HEK293 (cell line): ENCODE data around the gene DDX25.

Experiments used
- CTCF ChIA-PET: fragments of 350-600 bp; formaldehyde crosslinking; extraction: SDS; loops from one replicate; lab custom pipeline; 2021; ENCODE audit warnings: antibody characterized with exemption; lab: Yijun Ruan, JAX
- POLR2A ChIA-PET: fragments of 300-600 bp; formaldehyde crosslinking; extraction: SDS; loops from one replicate; lab custom pipeline; 2020; ENCODE audit warnings: antibody characterized with exemption, inconsistent platforms; lab: Yijun Ruan, JAX
- H3K27ac ChIP-seq: fragments of 200-500 bp; sonication (Bioruptor generic); 2 replicates; pipeline ENCODE4 v1.5.1; 2014; ENCODE audit warnings: low read depth, low read length, control low read depth, inconsistent platforms; ENCODE audit errors: extremely low read depth
- H3K36me3 ChIP-seq, 2 experiments: fragments of 200-500 bp in 1 of 2; sonication (Bioruptor generic) in 1 of 2; 1 replicate in 1 of 2; 2 replicates in 1 of 2; pipeline ENCODE4 v1.5.1; 2014 to 2017; ENCODE audit warnings: inconsistent platforms in 2 of 2, low read length in 2 of 2; ENCODE audit not compliant: control insufficient read depth in 2 of 2, insufficient read depth in 1 of 2
- H3K4me1 ChIP-seq: fragments of 200-500 bp; sonication (Bioruptor generic); 2 replicates; pipeline ENCODE4 v1.5.1; 2014; ENCODE audit warnings: mild to moderate bottlenecking, low read length, inconsistent platforms; ENCODE audit not compliant: control insufficient read depth, insufficient read depth
- H3K4me3 ChIP-seq: 2 replicates; pipeline ENCODE4 v1.5.1; 2011; ENCODE audit warnings: low read depth, mild to moderate bottlenecking, control low read depth, low read length, moderate library complexity
- H3K9me3 ChIP-seq: fragments of 200-500 bp; sonication (Bioruptor generic); 2 replicates; pipeline ENCODE4 v1.5.1; 2014; ENCODE audit warnings: low read depth, low read length, inconsistent platforms; ENCODE audit not compliant: control insufficient read depth, insufficient read depth
- BCL11B ChIP-seq: fragments of 450-650 bp; formaldehyde crosslinking; IDR thresholded peaks from 2 replicates; pipeline ENCODE4 v1.5.1; 2016; ENCODE audit warnings: low read depth, missing biosample characterization, missing genetic modification characterization
- HOXA7 ChIP-seq: sonication (generic); formaldehyde crosslinking; IDR thresholded peaks from 2 replicates; pipeline ENCODE4 v1.8.1; 2022; ENCODE audit warnings: missing genetic modification reagents, borderline replicate concordance
- HOXD13 ChIP-seq: sonication (generic); formaldehyde crosslinking; IDR thresholded peaks from 2 replicates; pipeline ENCODE4 v1.8.0; 2022; ENCODE audit warnings: missing genetic modification reagents, borderline replicate concordance
- IKZF3 ChIP-seq: fragments of 450-650 bp; IDR thresholded peaks from 2 replicates; pipeline ENCODE4 v1.5.0; 2018; ENCODE audit warnings: missing biosample characterization, mild to moderate bottlenecking, missing genetic modification characterization, moderate library complexity
- MYNN ChIP-seq: fragments of 450-650 bp; formaldehyde crosslinking; IDR thresholded peaks from 2 replicates; pipeline ENCODE4 v1.5.1; 2016; ENCODE audit warnings: missing biosample characterization, missing genetic modification characterization, borderline replicate concordance
- OVOL3 ChIP-seq: fragments of 450-650 bp; formaldehyde crosslinking; IDR thresholded peaks from 2 replicates; pipeline ENCODE4 v1.5.1; 2016; ENCODE audit warnings: missing biosample characterization, missing genetic modification characterization
- SP3 ChIP-seq: fragments of 450-650 bp; formaldehyde crosslinking; IDR thresholded peaks from 2 replicates; pipeline ENCODE4 v1.5.1; 2016; ENCODE audit warnings: missing biosample characterization, missing genetic modification characterization
- ZBTB48 ChIP-seq: fragments of 450-650 bp; formaldehyde crosslinking; IDR thresholded peaks from 2 replicates; pipeline ENCODE4 v1.5.1; 2016; ENCODE audit warnings: missing biosample characterization, missing genetic modification characterization
- ZEB2 ChIP-seq: fragments of 450-650 bp; formaldehyde crosslinking; IDR thresholded peaks from 2 replicates; pipeline ENCODE4 v1.5.1; 2016; ENCODE audit warnings: missing biosample characterization, missing genetic modification characterization
- ZFHX2 ChIP-seq: fragments of 450-650 bp; formaldehyde crosslinking; conservative IDR thresholded peaks from 2 replicates; pipeline ENCODE4 v1.5.1; 2016; ENCODE audit warnings: missing biosample characterization, missing genetic modification characterization
- ZNF366 ChIP-seq: fragments of 450-650 bp; formaldehyde crosslinking; conservative IDR thresholded peaks from 2 replicates; pipeline ENCODE4 v1.5.1; 2016; ENCODE audit warnings: missing biosample characterization, missing genetic modification characterization
- ZNF514 ChIP-seq: fragments of 450-650 bp; formaldehyde crosslinking; IDR thresholded peaks from 2 replicates; pipeline ENCODE4 v1.5.1; 2016; ENCODE audit warnings: missing biosample characterization, missing genetic modification characterization
- ZNF560 ChIP-seq: fragments of 450-650 bp; formaldehyde crosslinking; IDR thresholded peaks from 2 replicates; pipeline ENCODE4 v1.5.1; 2017; ENCODE audit warnings: missing biosample characterization, missing genetic modification characterization, borderline replicate concordance
- ZNF585B ChIP-seq: fragments of 450-650 bp; formaldehyde crosslinking; IDR thresholded peaks from 2 replicates; pipeline ENCODE4 v1.5.1; 2016; ENCODE audit warnings: missing biosample characterization, missing genetic modification characterization
- ZNF600 ChIP-seq: fragments of 450-650 bp; formaldehyde crosslinking; IDR thresholded peaks from 2 replicates; pipeline ENCODE4 v1.5.1; 2016; ENCODE audit warnings: missing biosample characterization, missing genetic modification characterization
- ZNF701 ChIP-seq: fragments of 450-650 bp; formaldehyde crosslinking; IDR thresholded peaks from 2 replicates; pipeline ENCODE4 v1.5.1; 2016; ENCODE audit warnings: missing biosample characterization, missing genetic modification characterization
- TF ChIP-seq, protein P1 (sequence below): fragments of 450-650 bp; formaldehyde crosslinking; IDR thresholded peaks from 2 replicates; pipeline ENCODE4 v1.5.1; 2016; ENCODE audit warnings: missing biosample characterization, missing genetic modification characterization
- TF ChIP-seq, protein P2 (sequence below): fragments of 450-650 bp; IDR thresholded peaks from 2 replicates; pipeline ENCODE4 v1.5.1; 2018; ENCODE audit warnings: missing biosample characterization, missing genetic modification characterization
- TF ChIP-seq, protein P3 (sequence below): fragments of 450-650 bp; formaldehyde crosslinking; IDR thresholded peaks from 2 replicates; pipeline ENCODE4 v1.5.1; 2017; ENCODE audit warnings: missing biosample characterization, missing genetic modification characterization
- TF ChIP-seq, protein P4 (sequence below): fragments of 450-650 bp; formaldehyde crosslinking; IDR thresholded peaks from 2 replicates; pipeline ENCODE4 v1.5.1; 2016; ENCODE audit warnings: missing biosample characterization, missing genetic modification characterization

The DDX25 gene

DNA sequence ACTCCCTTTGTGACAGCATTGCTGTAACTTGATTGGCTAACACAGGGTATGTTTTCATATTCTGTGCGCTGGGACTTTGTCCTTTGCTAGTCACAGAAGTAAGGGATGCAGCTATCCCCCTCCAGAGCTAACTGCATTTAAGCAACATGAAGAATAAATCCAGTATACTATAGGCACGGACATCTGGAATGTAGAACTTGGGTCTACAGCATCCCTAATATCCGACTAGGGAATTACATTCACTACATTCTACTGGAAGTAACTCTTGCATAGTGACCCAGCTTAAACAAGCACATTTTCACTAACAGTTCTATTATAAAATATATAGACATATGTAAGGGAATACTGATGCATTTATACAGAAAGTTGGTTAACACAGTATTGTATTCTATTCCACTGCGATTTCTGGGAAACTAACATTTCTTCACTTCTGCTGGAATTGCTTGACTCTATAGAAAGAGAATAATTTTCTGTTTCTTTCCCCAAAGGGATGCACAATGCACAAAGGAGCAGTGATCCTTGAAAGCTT is 54.6 kb downstream of the DDX25 start (continued):
- TF ChIP-seq, protein P1, sequence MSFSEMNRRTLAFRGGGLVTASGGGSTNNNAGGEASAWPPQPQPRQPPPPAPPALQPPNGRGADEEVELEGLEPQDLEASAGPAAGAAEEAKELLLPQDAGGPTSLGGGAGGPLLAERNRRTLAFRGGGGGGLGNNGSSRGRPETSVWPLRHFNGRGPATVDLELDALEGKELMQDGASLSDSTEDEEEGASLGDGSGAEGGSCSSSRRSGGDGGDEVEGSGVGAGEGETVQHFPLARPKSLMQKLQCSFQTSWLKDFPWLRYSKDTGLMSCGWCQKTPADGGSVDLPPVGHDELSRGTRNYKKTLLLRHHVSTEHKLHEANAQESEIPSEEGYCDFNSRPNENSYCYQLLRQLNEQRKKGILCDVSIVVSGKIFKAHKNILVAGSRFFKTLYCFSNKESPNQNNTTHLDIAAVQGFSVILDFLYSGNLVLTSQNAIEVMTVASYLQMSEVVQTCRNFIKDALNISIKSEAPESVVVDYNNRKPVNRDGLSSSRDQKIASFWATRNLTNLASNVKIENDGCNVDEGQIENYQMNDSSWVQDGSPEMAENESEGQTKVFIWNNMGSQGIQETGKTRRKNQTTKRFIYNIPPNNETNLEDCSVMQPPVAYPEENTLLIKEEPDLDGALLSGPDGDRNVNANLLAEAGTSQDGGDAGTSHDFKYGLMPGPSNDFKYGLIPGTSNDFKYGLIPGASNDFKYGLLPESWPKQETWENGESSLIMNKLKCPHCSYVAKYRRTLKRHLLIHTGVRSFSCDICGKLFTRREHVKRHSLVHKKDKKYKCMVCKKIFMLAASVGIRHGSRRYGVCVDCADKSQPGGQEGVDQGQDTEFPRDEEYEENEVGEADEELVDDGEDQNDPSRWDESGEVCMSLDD = no peak
- TF ChIP-seq, protein P2, sequence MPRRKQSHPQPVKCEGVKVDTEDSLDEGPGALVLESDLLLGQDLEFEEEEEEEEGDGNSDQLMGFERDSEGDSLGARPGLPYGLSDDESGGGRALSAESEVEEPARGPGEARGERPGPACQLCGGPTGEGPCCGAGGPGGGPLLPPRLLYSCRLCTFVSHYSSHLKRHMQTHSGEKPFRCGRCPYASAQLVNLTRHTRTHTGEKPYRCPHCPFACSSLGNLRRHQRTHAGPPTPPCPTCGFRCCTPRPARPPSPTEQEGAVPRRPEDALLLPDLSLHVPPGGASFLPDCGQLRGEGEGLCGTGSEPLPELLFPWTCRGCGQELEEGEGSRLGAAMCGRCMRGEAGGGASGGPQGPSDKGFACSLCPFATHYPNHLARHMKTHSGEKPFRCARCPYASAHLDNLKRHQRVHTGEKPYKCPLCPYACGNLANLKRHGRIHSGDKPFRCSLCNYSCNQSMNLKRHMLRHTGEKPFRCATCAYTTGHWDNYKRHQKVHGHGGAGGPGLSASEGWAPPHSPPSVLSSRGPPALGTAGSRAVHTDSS (tag by site-specific recombination) = no peak
- TF ChIP-seq ZNF600 (tag by site-specific recombination) (no peak), OVOL3 (tag by site-specific recombination) (no peak), BCL11B (no peak), ZNF514 (tag by site-specific recombination) (no peak), ZNF560 (tag by site-specific recombination) (no peak), ZNF701 (tag by site-specific recombination) (no peak)
- TF ChIP-seq, protein P3, sequence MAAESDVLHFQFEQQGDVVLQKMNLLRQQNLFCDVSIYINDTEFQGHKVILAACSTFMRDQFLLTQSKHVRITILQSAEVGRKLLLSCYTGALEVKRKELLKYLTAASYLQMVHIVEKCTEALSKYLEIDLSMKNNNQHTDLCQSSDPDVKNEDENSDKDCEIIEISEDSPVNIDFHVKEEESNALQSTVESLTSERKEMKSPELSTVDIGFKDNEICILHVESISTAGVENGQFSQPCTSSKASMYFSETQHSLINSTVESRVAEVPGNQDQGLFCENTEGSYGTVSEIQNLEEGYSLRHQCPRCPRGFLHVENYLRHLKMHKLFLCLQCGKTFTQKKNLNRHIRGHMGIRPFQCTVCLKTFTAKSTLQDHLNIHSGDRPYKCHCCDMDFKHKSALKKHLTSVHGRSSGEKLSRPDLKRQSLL = no peak
- TF ChIP-seq, protein P4, sequence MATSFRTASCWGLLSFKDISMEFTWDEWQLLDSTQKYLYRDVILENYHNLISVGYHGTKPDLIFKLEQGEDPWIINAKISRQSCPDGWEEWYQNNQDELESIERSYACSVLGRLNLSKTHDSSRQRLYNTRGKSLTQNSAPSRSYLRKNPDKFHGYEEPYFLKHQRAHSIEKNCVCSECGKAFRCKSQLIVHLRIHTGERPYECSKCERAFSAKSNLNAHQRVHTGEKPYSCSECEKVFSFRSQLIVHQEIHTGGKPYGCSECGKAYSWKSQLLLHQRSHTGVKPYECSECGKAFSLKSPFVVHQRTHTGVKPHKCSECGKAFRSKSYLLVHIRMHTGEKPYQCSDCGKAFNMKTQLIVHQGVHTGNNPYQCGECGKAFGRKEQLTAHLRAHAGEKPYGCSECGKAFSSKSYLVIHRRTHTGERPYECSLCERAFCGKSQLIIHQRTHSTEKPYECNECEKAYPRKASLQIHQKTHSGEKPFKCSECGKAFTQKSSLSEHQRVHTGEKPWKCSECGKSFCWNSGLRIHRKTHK (tag by site-specific recombination) = no peak

DNA sequence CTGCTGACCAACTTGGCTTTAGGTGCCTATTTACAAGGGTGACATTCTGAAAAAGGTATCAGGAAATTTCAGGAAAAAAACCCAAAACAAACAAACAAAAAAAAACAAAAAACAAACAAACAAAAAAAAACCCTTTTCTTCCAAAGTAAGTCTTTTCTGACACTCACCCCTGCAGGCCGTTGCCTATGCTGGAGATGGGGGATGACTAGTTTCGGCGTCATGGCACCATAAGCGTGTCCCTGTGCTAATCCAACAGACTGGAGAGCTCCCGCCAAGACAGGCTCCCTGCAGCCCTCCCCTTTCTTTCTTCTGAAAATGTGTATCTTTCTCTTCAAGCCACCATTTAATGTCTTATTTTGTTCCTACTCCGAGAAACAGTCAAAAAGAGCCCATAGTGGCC is 55.2 kb downstream of the DDX25 start:
- POLR2A ChIA-PET = no interaction called here

DNA sequence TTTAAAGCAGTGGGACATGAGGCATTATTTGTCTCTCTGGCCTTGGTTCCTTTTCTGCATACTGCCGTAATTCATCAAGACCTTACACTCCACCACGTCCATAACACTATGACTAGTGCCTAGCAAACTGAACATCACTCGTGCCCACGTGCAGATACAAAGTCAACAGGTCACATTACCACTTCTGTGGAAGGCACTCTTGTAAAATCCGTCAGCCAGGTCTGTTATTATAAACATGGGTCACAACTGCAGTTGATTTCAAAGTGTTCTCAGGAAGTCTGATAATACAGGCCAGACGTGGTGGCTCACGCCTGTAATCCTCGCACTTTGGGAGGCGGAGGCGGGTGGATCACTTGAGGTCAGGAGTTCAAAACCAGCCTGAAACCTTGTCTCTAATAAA is 55.6 kb downstream of the DDX25 start:
- TF ChIP-seq, protein P1 = no peak
- TF ChIP-seq ZFHX2 (tag by site-specific recombination) (no peak), MYNN (tag by site-specific recombination) (no peak), HOXD13 (no peak), ZNF585B (tag by site-specific recombination) (no peak), SP3 (tag by site-specific recombination) (no peak), ZNF514 (tag by site-specific recombination) (no peak), ZBTB48 (tag by site-specific recombination) (no peak)
- Histone ChIP-seq H3K4me1 (no peaks in the 10 kb centered on the region), H3K4me3 (no peak overlapping the region), H3K36me3 (peaks cover 0 to 53% of the 10 kb centered on the region in 2 experiments; a peak in 2 of 3 replicates), H3K27ac (no peak overlapping the region), H3K9me3 (no peaks in the 10 kb centered on the region)
- ChIA-PET CTCF (interaction anchor here (0.7 kb wide), 1 partner anchor 800 kb away, joined by 4 read pairs; no protein-coding TSS in a partner anchor), POLR2A (no interaction called here)

More for the DNA sequence above, 55.2 kb downstream of the DDX25 start:
- no peak overlapping the region for H3K27ac ChIP-seq
- no peaks in the 10 kb centered on the region for H3K4me1 ChIP-seq
- H3K4me3 ChIP-seq = no peak overlapping the region
- peaks cover 0 to 53% of the 10 kb centered on the region in 2 experiments; a peak in 2 of 3 replicates for H3K36me3 ChIP-seq
- no peaks in the 10 kb centered on the region for H3K9me3 ChIP-seq
- CTCF ChIA-PET = no interaction called here
- TF ChIP-seq HOXA7 (no peak), IKZF3 (tag by site-specific recombination) (no peak), ZEB2 (tag by site-specific recombination) (no peak), ZNF366 (no peak)
